Heart right ventricle (tissue), 16 donors: Measurements from ENCODE around the gene SNRNP200. TPM values are rescaled to one million over a fixed set of nuclear protein-coding genes. Genes with fewer than 3 reads are reported as not detected.
A peak's percentile ranks its signal among the peaks of the same experiment; 100 is the strongest.

ENCODE experiments used
- ATAC-seq, 8 donors: fragments of 200-7000 bp; cut with Tn5 transposase; one replicate each; pipeline ENCODE4 v1.9.1; 2020; ENCODE audit warnings: mild to moderate bottlenecking in 8 of 8, moderate library complexity in 8 of 8, moderate number of reproducible peaks in 1 of 8
- DNase-seq, 2 donors: peaks; one replicate each; pipeline ENCODE4 v3.0.0-alpha.2; 2020
- H3K27ac ChIP-seq, 10 donors: fragments of 200-600 bp; sonication (generic) in 2 of 10; one replicate each; pipeline versions ENCODE4 v1.5.0 to v1.8.0; 2020 to 2022; ENCODE audit warnings: mild to moderate bottlenecking in 3 of 10
- H3K27me3 ChIP-seq, 7 donors: fragments of 200-600 bp; one replicate each; pipeline ENCODE4 v1.8.0; 2021 to 2022; ENCODE audit warnings: mild to moderate bottlenecking in 2 of 7
- H3K36me3 ChIP-seq, 9 donors: fragments of 200-600 bp; sonication (generic) in 1 of 9; one replicate each; pipeline versions ENCODE4 v1.5.0 to v1.8.0; 2020 to 2022; ENCODE audit warnings: mild to moderate bottlenecking in 2 of 9
- H3K4me1 ChIP-seq, 9 donors: fragments of 200-600 bp; sonication (generic) in 1 of 9; one replicate each; pipeline versions ENCODE4 v1.5.0 to v1.8.0; 2020 to 2022; ENCODE audit warnings: mild to moderate bottlenecking in 4 of 9
- H3K4me3 ChIP-seq, 10 donors: fragments of 200-600 bp; sonication (generic) in 2 of 10; one replicate each; pipeline versions ENCODE4 v1.5.0 to v1.8.0; 2020 to 2022; ENCODE audit warnings: mild to moderate bottlenecking in 7 of 10, moderate library complexity in 2 of 10
- H3K9me3 ChIP-seq, 11 donors: fragments of 200-600 bp in 10 of 11; sonication (generic) in 2 of 11; one replicate each; pipeline versions ENCODE4 v1.5.0 to v1.8.0; 2013 to 2022; ENCODE audit warnings: mild to moderate bottlenecking in 2 of 11, control low read depth in 1 of 11, moderate library complexity in 1 of 11
- CTCF ChIP-seq, 9 donors: fragments of 200-600 bp; sonication (generic) in 2 of 9; IDR thresholded peaks; one replicate each; pipeline versions ENCODE4 v1.5.0 to v1.8.0; 2021 to 2022; ENCODE audit warnings: antibody characterized with exemption in 9 of 9, mild to moderate bottlenecking in 5 of 9, moderate library complexity in 1 of 9
- WGBS, 2 donors: extraction: QIAGEN DNeasy Blood & Tissue Kit; methylation state at CpG; one replicate each; pipeline ENCODE4 v1.1.7; 2013; ENCODE audit warnings: inconsistent platforms in 1 of 2; 5-methylcytosine and 5-hydroxymethylcytosine counted together
- intact Hi-C, 10 donors: fragments of 100-400 bp; cut with DNase I; formaldehyde crosslinking; loops; one replicate each; pipeline versions ENCODE4 v1.11.1 to v1.14.2; 2022
- polyA plus RNA-seq, 2 donors: library from polyadenylated mRNA; stranded (reverse); fragments of 200-250 nt; gene quantifications; one replicate each; pipeline ENCODE4 v1.2.3, GENCODE V29; 2013
- total RNA-seq, 10 donors: library from RNA; stranded (reverse); fragmentation: NEBNext Ultra II Directional in 3 of 10; extraction: Animal tissue kit (Norgen Biotek cat#: 25700) in 3 of 10; gene quantifications; one replicate each; pipeline versions ENCODE4 v1.2.1 to v1.2.4, GENCODE V29; 2021 to 2023
- donor health status: Arrhythmogenic right ventricular cardiomyopathy.
- donor health status: ischemic (EF 13 %, LVEDD 7.1; RV severe dilation, severe dysfunction).
- donor health status: healthy with polysubstance abuse.
- donor health status: DM: no; HTN: yes; CAD: no.
- donor health status: DM: no; HTN: no; CAD: no.
- donor health status: ischemic (EF 25% LVEDD 6.9; RV normal size, moderate dysfunction).
- donor health status: ischemic (EF 25% LVEDD 5.7; RV mildly dilated, moderate dysfunction).
- donor health status: healthy.
- donor health status: DM: yes; HTN: yes; CAD: no.
- donor health status: Ischemic cardiomyopathy.
- donor health status: ischemic (EF 35%, LVEDD 5.7; RV mildly dilated, moderate dysfunction).
- donor health status: nonischemic (EF 11% LVEDD 7.7; RV severe dilation, severe dysfunction).
- donor health status: DM: yes; HTN: yes; CAD: no.
- donor health status: PGD.
- donor health status: ischemic (EF 29% LVEDD 5.4; RV normal size, mild dysfunction).
- donor health status: nonischemic (EF 23%, LVEDD 6.1; RV moderate dilation, normal function).

Gene SNRNP200
- total and polyA plus RNA-seq, 12 donors, result 49.2 to 70.5 (median 63.6) TPM

DNA sequence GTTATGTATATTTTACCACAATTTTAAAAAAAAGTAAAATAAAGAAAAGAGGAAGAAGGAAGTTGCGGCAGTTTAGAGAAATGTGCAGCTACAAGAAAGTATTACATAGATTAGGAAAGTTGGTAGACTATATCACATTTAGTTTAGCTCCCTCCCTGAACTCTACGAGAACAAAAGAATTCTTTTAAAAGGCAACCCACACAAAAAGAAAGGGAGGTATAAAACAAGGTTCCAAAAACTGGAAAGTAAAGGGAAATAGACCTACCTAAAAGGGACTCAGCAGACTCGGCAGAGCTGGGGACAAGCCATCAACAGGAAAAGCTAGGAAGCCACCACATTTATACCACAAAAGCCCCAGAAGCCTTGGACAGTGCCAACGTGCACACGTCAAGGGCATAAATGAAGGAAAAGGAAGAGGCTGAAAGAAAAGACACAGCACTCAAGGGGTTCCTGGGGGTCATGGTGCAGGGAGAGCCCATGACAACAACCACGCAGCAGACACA lies 48.7 kb downstream of the SNRNP200 start:
- no peak for ATAC-seq
- Histone ChIP-seq H3K27ac (peak overlapping the region in 9 of 10 donors; percentile 85 to 97 (median 94)), H3K27me3 (no peaks in the 10 kb centered on the region), H3K36me3 (peaks cover 0 to 81% (median 30%) of the 10 kb centered on the region in 9 donors), H3K4me3 (peak overlapping the region in 1 of 10 donors; percentile 17), H3K9me3 (no peaks in the 10 kb centered on the region), H3K4me1 (peaks cover 36 to 100% (median 98%) of the 10 kb centered on the region in 9 donors)
- 64% methylated on average over 6 of the region's 6 CpGs for WGBS, 2 donors
- DNase-seq, result no peak
- intact Hi-C loops, result no loop called here
- TF ChIP-seq CTCF (IDR thresholded peaks at IDR 0.05), result no peak

DNA sequence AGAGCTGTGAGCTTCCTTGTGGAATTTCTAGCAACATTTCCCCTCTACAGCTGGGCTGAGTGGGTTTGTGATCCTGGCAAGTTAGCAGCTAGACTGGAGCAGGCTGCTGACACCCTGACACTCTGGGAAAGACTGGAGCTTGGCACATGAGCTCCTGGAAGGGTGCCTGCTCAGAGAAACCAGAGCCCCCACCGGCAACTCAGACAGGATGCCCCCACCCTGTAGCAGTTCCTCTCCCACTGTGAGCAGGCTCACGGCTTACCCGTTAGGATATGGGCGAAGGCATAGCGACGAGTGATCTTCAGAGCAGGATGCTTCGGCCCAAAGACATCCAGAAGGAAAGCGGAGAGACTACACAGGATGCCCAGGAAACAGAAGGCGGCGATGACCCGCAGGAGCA lies 50.8 kb downstream of the SNRNP200 start:
- intact Hi-C loops, result loop anchor here in 1 of 10 donors (5.0 kb wide), 1 partner anchor 42 kb away; no protein-coding TSS in a partner anchor
- ATAC-seq, result peak in 6 of 8 donors; percentile 8 to 56 (median 32)
- Histone ChIP-seq H3K27me3 (no peaks in the 10 kb centered on the region), H3K36me3 (peaks cover 0 to 83% (median 30%) of the 10 kb centered on the region in 9 donors), H3K4me3 (no peak overlapping the region), H3K4me1 (peaks cover 26 to 100% (median 98%) of the 10 kb centered on the region in 9 donors), H3K27ac (peak overlapping the region in 9 of 10 donors; percentile 64 to 97 (median 85)), H3K9me3 (no peaks in the 10 kb centered on the region)
- 48 to 62% methylated on average over 11 of the region's 11 CpGs for WGBS, 2 donors
- TF ChIP-seq CTCF (IDR thresholded peaks at IDR 0.05), result no peak
- DNase-seq, result peak in 1 of 2 donors; percentile 53

- Histone ChIP-seq H3K27me3 (no peaks in the 10 kb centered on the region), H3K4me3 (no peak overlapping the region), H3K27ac (peak overlapping the region in 9 of 10 donors; percentile 66 to 97 (median 73)), H3K9me3 (no peaks in the 10 kb centered on the region), H3K36me3 (peaks cover 0 to 70% (median 30%) of the 10 kb centered on the region in 9 donors), H3K4me1 (peaks cover 13 to 93% (median 86%) of the 10 kb centered on the region in 9 donors)
- TF ChIP-seq CTCF (IDR thresholded peaks at IDR 0.05), result peak in 6 of 9 donors; percentile 5 to 48 (median 22)
- intact Hi-C loops, result loop anchor here in 1 of 10 donors (5.0 kb wide), 1 partner anchor 41 kb away; no protein-coding TSS in a partner anchor
- no peak for DNase-seq
- ATAC-seq, result peak in 6 of 8 donors; percentile 23 to 53 (median 36)
- 75 to 85% methylated on average over 7 of the region's 7 CpGs for WGBS, 2 donors
These were observed 52.3 kb downstream of the SNRNP200 start for GRCh38 chr2:96253006-96253405.

DNA sequence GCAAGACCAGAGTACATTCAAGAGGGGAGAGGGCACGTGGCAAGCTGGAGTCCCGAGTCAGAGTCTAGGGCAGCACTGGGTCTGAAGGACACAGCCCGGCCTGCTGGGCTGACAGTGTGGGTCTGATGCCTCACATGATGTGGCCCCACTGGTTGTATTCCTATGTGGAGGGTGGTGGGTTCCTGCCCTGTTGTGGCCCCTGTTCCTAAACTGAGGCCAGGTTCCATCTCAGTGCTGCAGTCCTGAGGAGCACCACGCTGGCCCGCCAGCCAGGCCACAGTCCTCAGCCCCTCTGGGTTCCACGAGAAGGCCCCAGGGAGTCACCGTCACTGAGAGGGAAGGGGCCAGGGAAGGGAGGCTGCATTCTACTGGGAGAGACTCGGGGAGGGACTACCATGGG lies 52.8 kb downstream of the SNRNP200 start:
- 73 to 77% methylated on average over 8 of the region's 8 CpGs for WGBS, 2 donors
- peaks cover 0 to 70% (median 30%) of the 10 kb centered on the region in 9 donors for H3K36me3 ChIP-seq
- no peak for TF ChIP-seq CTCF (IDR thresholded peaks at IDR 0.05)
- no peaks in the 10 kb centered on the region for H3K27me3 ChIP-seq
- H3K27ac ChIP-seq, result peak overlapping the region in 9 of 10 donors; percentile 40 to 97 (median 73)
- no peaks in the 10 kb centered on the region for H3K9me3 ChIP-seq
- DNase-seq (no peak), ATAC-seq (peak in 2 of 8 donors; percentile 8 to 23)
- H3K4me1 ChIP-seq, result peaks cover 13 to 93% (median 82%) of the 10 kb centered on the region in 9 donors
- no peak overlapping the region for H3K4me3 ChIP-seq
- intact Hi-C loops, result loop anchor here in 1 of 10 donors (5.0 kb wide), 1 partner anchor 40 kb away; no protein-coding TSS in a partner anchor
